Activated CD8-positive, alpha-beta T cell treated with anti-CD3 and anti-CD28 coated beads for 36 hours (primary cell): ENCODE results near the gene ARSI. TPM values are rescaled to one million over a fixed set of nuclear protein-coding genes. Genes with fewer than 3 reads are reported as not detected.

Source experiments
- ATAC-seq: fragments of 200-7000 bp; cut with Tn5 transposase; one replicate; pipeline ENCODE4 v1.10.0; 2021; ENCODE audit warnings: mild to moderate bottlenecking, moderate library complexity
- CTCF ChIA-PET: fragments of 350-600 bp; sonication (Branson Sonifier 250); formaldehyde crosslinking; loops from one replicate; lab custom pipeline; 2021; ENCODE audit warnings: antibody characterized with exemption; lab: Charles Lee
- POLR2A ChIA-PET: fragments of 350-600 bp; sonication (Branson Sonifier 250); formaldehyde crosslinking; loops from one replicate; lab custom pipeline; 2021; ENCODE audit warnings: antibody characterized with exemption; lab: Charles Lee
- DNase-seq: peaks from one replicate; pipeline ENCODE4 v3.0.0-alpha.2; 2020
- H3K27ac Mint-ChIP-seq: one replicate; pipeline ENCODE4 v1.8.0; 2021; ENCODE audit warnings: mild to moderate bottlenecking, mixed read lengths
- H3K27me3 Mint-ChIP-seq: one replicate; pipeline ENCODE4 v1.8.0; 2021; ENCODE audit warnings: mixed read lengths
- H3K36me3 Mint-ChIP-seq: one replicate; pipeline ENCODE4 v1.8.0; 2021; ENCODE audit warnings: low read depth, mixed read lengths
- H3K4me1 Mint-ChIP-seq: one replicate; pipeline ENCODE4 v1.8.0; 2021; ENCODE audit warnings: low read depth, mixed read lengths
- H3K4me3 Mint-ChIP-seq: one replicate; pipeline ENCODE4 v1.8.0; 2021; ENCODE audit warnings: mild to moderate bottlenecking, moderate library complexity, mixed read lengths
- H3K9me3 Mint-ChIP-seq: one replicate; pipeline ENCODE4 v1.8.0; 2021; ENCODE audit warnings: mixed read lengths
- CTCF ChIP-seq: fragments of 200-600 bp; IDR thresholded peaks from one replicate; pipeline ENCODE4 v1.8.0; 2022; ENCODE audit warnings: antibody characterized with exemption, mild to moderate bottlenecking
- intact Hi-C: fragments of 100-400 bp; cut with micrococcal nuclease; formaldehyde crosslinking; loops from one replicate; pipeline ENCODE4 v1.10.0; 2022
- total RNA-seq, 2 experiments: library from RNA; stranded (reverse); gene quantifications; one replicate each; pipeline ENCODE4 v1.2.3, GENCODE V29; 2021

ARSI gene
- total RNA-seq, 2 experiments from 2014 or later: not detected

GRCh38 chr5:150328515-150328914 is 25.8 kb upstream of the ARSI start:
- Mint-ChIP-seq H3K4me1 (no peaks in the 10 kb centered on the region), H3K27me3 (no peaks in the 10 kb centered on the region), H3K4me3 (no peak overlapping the region), H3K36me3 (no peaks in the 10 kb centered on the region), H3K27ac (no peak overlapping the region), H3K9me3 (no peaks in the 10 kb centered on the region)
- CTCF ChIA-PET: interaction anchor here (1.5 kb wide), 1 partner anchor 22 kb away, joined by 7 read pairs; no protein-coding TSS in a partner anchor
- POLR2A ChIA-PET: no interaction called here
- ATAC-seq (no peak), DNase-seq (no peak)
- no peak for TF ChIP-seq CTCF
- intact Hi-C loops: no loop called here

- no peaks in the 10 kb centered on the region for H3K9me3 Mint-ChIP-seq
- DNase-seq: no peak
Measured at GRCh38 chr5:150327139-150327538, 24.4 kb upstream of the ARSI start.

GRCh38 chr5:150326707-150327106 is 24.0 kb upstream of the ARSI start:
- H3K36me3 Mint-ChIP-seq: no peaks in the 10 kb centered on the region
- POLR2A ChIA-PET: no interaction called here
- no peak for TF ChIP-seq CTCF

More at GRCh38 chr5:150327139-150327538, 24.4 kb upstream of the ARSI start:
- Mint-ChIP-seq H3K4me3 (no peak overlapping the region), H3K27me3 (no peaks in the 10 kb centered on the region), H3K36me3 (no peaks in the 10 kb centered on the region), H3K27ac (no peak overlapping the region), H3K4me1 (no peaks in the 10 kb centered on the region)
- ChIA-PET CTCF (interaction anchor here (1.5 kb wide), 1 partner anchor 23 kb away, joined by 7 read pairs; no protein-coding TSS in a partner anchor), POLR2A (no interaction called here)
- TF ChIP-seq CTCF: no peak
- intact Hi-C loops: no loop called here
- ATAC-seq: no peak

GRCh38 chr5:150325426-150325825 is 22.7 kb upstream of the ARSI start:
- no peaks in the 10 kb centered on the region for H3K36me3 Mint-ChIP-seq
- ChIA-PET CTCF (no interaction called here), POLR2A (no interaction called here)
- H3K27me3 Mint-ChIP-seq: no peaks in the 10 kb centered on the region
- DNase-seq: no peak
- peaks cover 3% of the 10 kb centered on the region for H3K4me1 Mint-ChIP-seq
- TF ChIP-seq CTCF: no peak
- no peak overlapping the region for H3K27ac Mint-ChIP-seq
- H3K4me3 Mint-ChIP-seq: no peak overlapping the region
- H3K9me3 Mint-ChIP-seq: no peaks in the 10 kb centered on the region
- intact Hi-C loops: no loop called here
- no peak for ATAC-seq

More at GRCh38 chr5:150326707-150327106, 24.0 kb upstream of the ARSI start:
- Mint-ChIP-seq H3K4me3 (no peak overlapping the region), H3K27ac (no peak overlapping the region), H3K27me3 (no peaks in the 10 kb centered on the region), H3K4me1 (peaks cover 3% of the 10 kb centered on the region), H3K9me3 (no peaks in the 10 kb centered on the region)
- CTCF ChIA-PET: no interaction called here
- DNase-seq: no peak
- intact Hi-C loops: no loop called here
- ATAC-seq: no peak

GRCh38 chr5:150323819-150324218 is 21.1 kb upstream of the ARSI start:
- Mint-ChIP-seq H3K36me3 (no peaks in the 10 kb centered on the region), H3K4me3 (no peak overlapping the region), H3K4me1 (peaks cover 3% of the 10 kb centered on the region), H3K9me3 (no peaks in the 10 kb centered on the region), H3K27ac (no peak overlapping the region), H3K27me3 (no peaks in the 10 kb centered on the region)
- POLR2A ChIA-PET: no interaction called here
- CTCF ChIA-PET: no interaction called here
- DNase-seq (no peak), ATAC-seq (no peak)
- TF ChIP-seq CTCF: no peak
- intact Hi-C loops: no loop called here
